CD4-positive, CD25-positive, alpha-beta regulatory T cell (primary cell): ENCODE measurements around the gene GPR160. TPM values are rescaled to one million over a fixed set of nuclear protein-coding genes. Genes with fewer than 3 reads are reported as not detected.
A peak's percentile ranks its signal among the peaks of the same experiment; 100 is the strongest.

Experiments
- ATAC-seq, 2 donors: fragments of 150-1000 bp; cut with Tn5 transposase; one replicate each; pipeline ENCODE4 v1.10.0; 2021; ENCODE audit warnings: low read depth in 2 of 2, moderate number of reproducible peaks in 2 of 2, moderate library complexity in 1 of 2
- DNase-seq, 3 donors: peaks; one replicate each; pipeline versions ENCODE4 v3.0.0 to v3.0.0-alpha.2; 2012 to 2022; ENCODE audit warnings: mixed read lengths in 1 of 3
- H3K27ac ChIP-seq: one replicate; pipeline ENCODE4 v1.7.0; 2013; ENCODE audit warnings: mild to moderate bottlenecking, low read length; ENCODE audit not compliant: insufficient read depth, poor library complexity, severe bottlenecking
- H3K27me3 ChIP-seq: one replicate; pipeline ENCODE4 v1.7.0; 2013; ENCODE audit warnings: low read length; ENCODE audit not compliant: control insufficient read depth, insufficient read depth
- H3K36me3 ChIP-seq: one replicate; pipeline ENCODE4 v1.7.0; 2013; ENCODE audit warnings: mild to moderate bottlenecking, low read length, moderate library complexity; ENCODE audit not compliant: control insufficient read depth, insufficient read depth
- H3K4me1 ChIP-seq: 2 replicates; pipeline ENCODE4 v1.7.0; 2013; ENCODE audit warnings: mild to moderate bottlenecking, low read length; ENCODE audit not compliant: insufficient read depth, control insufficient read depth, poor library complexity, severe bottlenecking
- H3K4me3 ChIP-seq: one replicate; pipeline ENCODE4 v1.7.0; 2013; ENCODE audit warnings: low read depth, mild to moderate bottlenecking, low read length, moderate library complexity
- H3K9me3 ChIP-seq, 2 experiments: 1 replicate in 1 of 2; 2 replicates in 1 of 2; pipeline ENCODE4 v1.7.0; 2013; ENCODE audit warnings: low read length in 2 of 2, mild to moderate bottlenecking in 1 of 2, moderate library complexity in 1 of 2; ENCODE audit not compliant: control insufficient read depth in 2 of 2
- H3K27ac Mint-ChIP-seq, 3 donors: one replicate each; pipeline ENCODE4 v1.8.0; 2020 to 2022; ENCODE audit warnings: mild to moderate bottlenecking in 3 of 3, mixed read lengths in 3 of 3, moderate library complexity in 2 of 3
- H3K27me3 Mint-ChIP-seq: one replicate; pipeline ENCODE4 v1.8.0; 2022; ENCODE audit warnings: mild to moderate bottlenecking, mixed read lengths
- H3K36me3 Mint-ChIP-seq: one replicate; pipeline ENCODE4 v1.8.0; 2020; ENCODE audit warnings: mixed read lengths
- H3K4me1 Mint-ChIP-seq, 4 donors: one replicate each; pipeline ENCODE4 v1.8.0; 2020 to 2022; ENCODE audit warnings: mixed read lengths in 4 of 4, mild to moderate bottlenecking in 1 of 4
- H3K4me3 Mint-ChIP-seq, 4 donors: one replicate each; pipeline ENCODE4 v1.8.0; 2020 to 2022; ENCODE audit warnings: mild to moderate bottlenecking in 4 of 4, mixed read lengths in 4 of 4, moderate library complexity in 3 of 4
- H3K9me3 Mint-ChIP-seq, 7 donors: one replicate each; pipeline ENCODE4 v1.8.0; 2020 to 2022; ENCODE audit warnings: mixed read lengths in 7 of 7, mild to moderate bottlenecking in 3 of 7, moderate library complexity in 2 of 7
- polyA plus RNA-seq, 4 donors: library from polyadenylated mRNA; unstranded; fragments of 300-500 nt; fragmentation: Illumina TruSeq; gene quantifications; one replicate each; pipeline ENCODE4 v1.2.3, GENCODE V29; 2021
- total RNA-seq: library from RNA; stranded (reverse); gene quantifications from one replicate; pipeline ENCODE4 v1.2.3, GENCODE V29; 2022

The GPR160 gene
- total and polyA plus RNA-seq, 5 donors from 2014 or later, result 0.37 to 6.2 (median 3.2) TPM

DNA sequence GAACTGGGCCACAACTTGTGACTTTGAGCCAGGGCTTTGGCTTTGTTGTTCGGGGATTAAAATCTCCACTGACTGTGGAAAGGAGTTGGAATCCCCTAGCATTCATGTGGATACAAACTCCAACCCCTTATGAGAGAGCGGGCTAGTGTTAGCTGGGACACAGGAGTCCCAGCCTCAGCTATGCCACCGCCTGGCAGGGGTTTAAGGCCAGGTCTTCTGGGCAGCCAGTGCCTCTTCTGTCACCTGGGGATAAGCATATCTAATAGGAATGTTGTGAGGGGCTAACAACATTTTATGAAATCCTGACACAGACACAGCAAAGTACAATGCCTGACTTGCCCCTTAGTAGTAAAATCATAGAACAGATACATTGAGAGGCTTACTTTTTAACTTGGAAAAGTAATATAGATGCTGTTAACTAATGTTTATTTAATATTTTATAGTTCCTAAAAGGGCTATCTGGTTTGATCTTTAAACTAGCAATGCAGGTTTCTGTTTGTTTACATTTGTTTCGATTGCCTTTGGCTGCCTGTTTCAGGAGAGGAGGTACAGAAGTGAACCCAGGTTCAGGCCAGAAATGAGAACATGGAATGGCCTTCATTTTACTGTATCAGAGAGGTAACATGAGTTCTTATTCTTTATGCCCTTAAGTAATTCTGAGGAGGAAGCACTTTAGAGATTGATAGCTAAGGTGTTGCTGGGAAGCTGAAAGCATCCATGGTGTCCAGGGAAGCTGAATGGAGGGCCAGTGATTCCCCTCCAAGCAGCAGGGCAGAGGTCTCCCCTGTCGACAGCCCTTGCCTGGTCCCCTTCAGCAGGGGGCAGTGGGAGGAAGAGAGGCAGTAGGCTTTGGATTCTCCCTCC lies 8.7 kb downstream of the GPR160 start:
- Mint-ChIP-seq H3K4me1 (peaks cover 0 to 16% (median 2%) of the 10 kb centered on the region in 4 donors), H3K9me3 (peaks cover 0 to 1% (median 0%) of the 10 kb centered on the region in 7 donors), H3K27me3 (peaks cover 11% of the 10 kb centered on the region), H3K4me3 (no peak overlapping the region), H3K27ac (peak overlapping the region in 2 of 3 donors; percentile 38 to 56), H3K36me3 (no peaks in the 10 kb centered on the region)
- H3K27ac ChIP-seq, result no peak overlapping the region
- DNase-seq (no peak), ATAC-seq (no peak)
- H3K4me1 ChIP-seq, result peaks cover 4% of the 10 kb centered on the region
- H3K36me3 ChIP-seq, result no peaks in the 10 kb centered on the region
- H3K9me3 ChIP-seq, result no peaks in the 10 kb centered on the region
- no peaks in the 10 kb centered on the region for H3K27me3 ChIP-seq
- no peak overlapping the region for H3K4me3 ChIP-seq

DNA sequence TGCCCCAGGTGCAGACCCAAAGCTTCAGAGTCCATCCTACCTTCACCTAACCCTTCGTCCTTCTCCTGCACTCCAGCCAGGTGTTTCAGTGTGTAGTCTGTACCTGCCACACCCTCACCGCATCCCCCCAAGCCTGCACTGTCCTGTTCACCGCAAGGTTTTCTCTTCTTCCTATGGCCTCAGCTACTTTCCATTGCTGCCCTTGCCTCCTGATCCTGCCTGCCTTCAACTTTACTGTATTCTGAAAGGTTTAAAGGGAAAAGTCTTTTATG lies 9.3 kb downstream of the GPR160 start:
- Histone ChIP-seq H3K9me3 (no peaks in the 10 kb centered on the region), H3K4me1 (peaks cover 4% of the 10 kb centered on the region), H3K27me3 (peaks cover under 1% of the 10 kb centered on the region), H3K36me3 (no peaks in the 10 kb centered on the region), H3K27ac (no peak overlapping the region), H3K4me3 (no peak overlapping the region)
- H3K36me3 Mint-ChIP-seq, result no peaks in the 10 kb centered on the region
- DNase-seq (no peak), ATAC-seq (no peak)
- no peak overlapping the region for H3K27ac Mint-ChIP-seq
- peaks cover 0 to 16% (median 2%) of the 10 kb centered on the region in 4 donors for H3K4me1 Mint-ChIP-seq
- H3K9me3 Mint-ChIP-seq, result peaks cover 0 to 1% (median 0%) of the 10 kb centered on the region in 7 donors
- H3K27me3 Mint-ChIP-seq, result peaks cover 11% of the 10 kb centered on the region
- H3K4me3 Mint-ChIP-seq, result no peak overlapping the region

DNA sequence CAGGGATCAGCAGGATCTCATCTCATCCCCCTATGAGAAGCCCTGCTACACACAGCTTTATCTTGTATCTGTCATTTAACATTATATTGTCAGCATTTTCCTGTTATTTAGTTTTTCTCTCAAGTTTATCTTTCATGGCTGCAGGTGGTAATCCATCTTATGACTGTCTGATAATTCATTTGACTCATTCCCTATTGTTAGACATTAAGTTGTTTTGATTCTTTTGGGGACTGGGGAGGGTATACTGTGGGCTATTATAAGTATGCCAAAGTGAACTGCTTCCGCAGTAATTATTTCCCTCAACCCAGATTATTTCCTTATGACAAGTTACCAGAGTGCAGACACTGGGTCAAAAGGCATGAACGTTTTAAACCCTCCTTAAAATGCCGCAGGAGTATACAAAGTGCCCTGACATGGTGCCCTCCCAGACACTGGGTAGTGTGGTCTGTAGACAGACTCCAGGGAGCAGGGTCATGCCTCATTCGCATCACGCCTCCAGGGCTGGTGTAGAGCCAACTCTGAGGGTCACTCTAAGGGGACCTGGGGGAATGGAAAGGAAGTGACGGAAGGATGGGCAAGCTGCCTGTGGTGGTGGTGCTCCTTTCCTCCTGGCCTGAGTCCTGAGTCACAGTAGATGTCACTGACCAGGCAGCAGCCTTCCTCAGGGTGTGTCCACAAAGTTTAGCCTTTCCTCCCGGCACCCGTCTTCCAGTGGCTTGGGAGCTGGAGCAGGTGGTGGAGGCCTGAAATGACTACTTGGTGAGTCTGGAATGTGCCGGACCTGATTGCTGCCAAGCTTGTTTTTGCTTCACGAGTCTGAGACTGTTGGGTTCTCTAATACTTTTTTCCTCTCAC lies 11.6 kb downstream of the GPR160 start:
- ATAC-seq, result no peak
- Mint-ChIP-seq H3K4me1 (peaks cover 0 to 15% (median 2%) of the 10 kb centered on the region in 4 donors), H3K27ac (no peak overlapping the region), H3K27me3 (peaks cover 25% of the 10 kb centered on the region), H3K9me3 (peaks cover 0 to 1% (median 0%) of the 10 kb centered on the region in 7 donors), H3K36me3 (no peaks in the 10 kb centered on the region), H3K4me3 (no peak overlapping the region)
- DNase-seq, result no peak
- Histone ChIP-seq H3K4me1 (peaks cover 4% of the 10 kb centered on the region), H3K4me3 (no peak overlapping the region), H3K27me3 (peaks cover 8% of the 10 kb centered on the region), H3K36me3 (no peaks in the 10 kb centered on the region), H3K9me3 (no peaks in the 10 kb centered on the region), H3K27ac (no peak overlapping the region)

DNA sequence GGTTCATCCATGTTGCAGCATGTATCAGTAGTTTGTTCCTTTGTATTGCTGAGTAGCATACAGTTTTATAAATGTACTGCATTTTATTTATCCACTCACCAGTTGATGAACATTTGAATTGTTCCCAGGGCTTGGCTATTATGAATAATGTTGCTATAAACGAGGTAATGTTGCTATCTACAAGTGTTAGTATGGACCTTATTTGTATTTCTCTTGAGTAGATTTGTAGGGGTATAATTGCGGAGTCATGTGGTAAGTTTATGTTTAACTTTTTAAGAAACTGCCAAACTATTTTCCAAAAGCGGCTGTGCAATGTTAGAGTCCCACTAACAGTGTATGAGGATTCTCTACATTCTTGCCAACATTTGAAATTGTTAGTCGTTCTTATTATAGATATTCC lies 13.0 kb downstream of the GPR160 start:
- Mint-ChIP-seq H3K9me3 (peaks cover 0 to 1% (median 0%) of the 10 kb centered on the region in 7 donors), H3K36me3 (no peaks in the 10 kb centered on the region), H3K4me1 (peaks cover 0 to 6% (median 2%) of the 10 kb centered on the region in 4 donors), H3K27me3 (peaks cover 23% of the 10 kb centered on the region), H3K27ac (no peak overlapping the region), H3K4me3 (no peak overlapping the region)
- Histone ChIP-seq H3K9me3 (no peaks in the 10 kb centered on the region), H3K4me1 (peaks cover 4% of the 10 kb centered on the region), H3K27ac (no peak overlapping the region), H3K4me3 (no peak overlapping the region), H3K36me3 (no peaks in the 10 kb centered on the region), H3K27me3 (peaks cover 8% of the 10 kb centered on the region)
- ATAC-seq (no peak), DNase-seq (no peak)

DNA sequence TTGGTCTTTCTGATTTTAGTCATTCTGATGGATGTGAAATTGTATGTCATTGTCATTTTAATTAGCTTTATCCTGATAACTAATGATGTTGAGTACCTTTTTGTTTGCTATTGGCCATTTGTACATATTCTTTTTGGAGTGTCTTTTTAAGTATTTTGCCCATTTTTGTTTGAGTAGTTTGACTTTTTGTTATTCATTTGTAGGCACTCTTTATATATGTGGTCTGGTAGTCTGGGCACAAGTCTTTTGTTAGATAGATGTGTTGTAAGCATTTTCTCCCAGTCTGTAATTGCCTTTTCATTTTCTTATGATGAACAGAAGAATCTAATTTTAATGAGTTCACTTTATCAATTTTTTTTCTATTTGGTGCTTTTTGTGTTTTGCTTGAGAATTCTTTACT lies 14.6 kb downstream of the GPR160 start:
- Mint-ChIP-seq H3K36me3 (no peaks in the 10 kb centered on the region), H3K27ac (no peak overlapping the region), H3K27me3 (peaks cover 19% of the 10 kb centered on the region), H3K9me3 (peaks cover 0 to 1% (median 0%) of the 10 kb centered on the region in 7 donors), H3K4me1 (peaks cover 0 to 4% (median 2%) of the 10 kb centered on the region in 4 donors), H3K4me3 (no peak overlapping the region)
- DNase-seq, result no peak
- ATAC-seq, result no peak
- H3K27me3 ChIP-seq, result peaks cover 8% of the 10 kb centered on the region
- H3K36me3 ChIP-seq, result no peaks in the 10 kb centered on the region
- no peaks in the 10 kb centered on the region for H3K9me3 ChIP-seq
- H3K27ac ChIP-seq, result no peak overlapping the region
- H3K4me1 ChIP-seq, result no peaks in the 10 kb centered on the region
- H3K4me3 ChIP-seq, result no peak overlapping the region

DNA sequence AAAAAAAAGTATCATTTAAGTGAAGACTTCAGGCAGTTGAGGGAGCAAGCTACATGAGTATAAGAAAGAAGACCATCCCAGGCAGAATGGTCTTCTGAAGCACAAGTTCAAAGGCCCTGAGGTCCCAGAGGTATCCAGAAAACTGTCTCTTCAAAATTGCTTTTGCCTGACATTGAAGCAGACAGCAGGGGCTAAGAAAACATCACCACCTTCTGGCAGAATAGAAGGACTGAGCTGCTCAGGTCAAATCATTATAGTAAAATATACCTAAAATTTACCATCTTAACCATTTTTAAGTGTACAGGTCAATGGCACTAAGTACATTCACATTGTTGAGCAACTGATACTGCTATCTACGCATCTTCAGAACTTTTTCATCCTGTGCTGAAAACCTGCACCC lies 16.4 kb downstream of the GPR160 start:
- no peak overlapping the region for H3K27ac ChIP-seq
- Mint-ChIP-seq H3K4me3 (no peak overlapping the region), H3K27me3 (peaks cover 18% of the 10 kb centered on the region), H3K36me3 (no peaks in the 10 kb centered on the region), H3K27ac (no peak overlapping the region), H3K4me1 (peaks cover 0 to 13% (median 5%) of the 10 kb centered on the region in 4 donors), H3K9me3 (peaks cover 0 to under 1% (median 0%) of the 10 kb centered on the region in 7 donors)
- H3K36me3 ChIP-seq, result no peaks in the 10 kb centered on the region
- no peaks in the 10 kb centered on the region for H3K4me1 ChIP-seq
- ATAC-seq, result no peak
- H3K4me3 ChIP-seq, result no peak overlapping the region
- peaks cover 8% of the 10 kb centered on the region for H3K27me3 ChIP-seq
- no peaks in the 10 kb centered on the region for H3K9me3 ChIP-seq
- DNase-seq, result peak in 2 of 3 donors; percentile 18 to 44

DNA sequence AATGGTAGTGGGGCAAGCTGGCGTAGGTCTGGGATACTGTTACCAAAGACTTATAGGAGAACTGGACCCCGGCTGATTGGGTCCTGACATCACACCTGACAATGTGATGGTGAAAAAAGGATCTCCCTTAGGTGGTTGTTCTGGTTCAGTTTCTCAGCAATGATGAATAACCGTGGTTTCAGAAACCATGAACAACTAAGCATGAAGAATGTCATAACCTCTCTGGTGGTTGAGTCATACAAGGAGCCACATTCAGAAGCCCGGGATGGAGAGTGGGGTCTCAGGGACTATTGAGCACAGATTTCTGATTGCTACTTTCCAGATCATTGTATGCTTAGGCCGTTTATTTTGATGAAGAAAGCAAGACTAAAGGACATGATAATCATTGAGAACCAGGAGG lies 17.4 kb downstream of the GPR160 start:
- Mint-ChIP-seq H3K9me3 (no peaks in the 10 kb centered on the region), H3K36me3 (no peaks in the 10 kb centered on the region), H3K27ac (no peak overlapping the region), H3K27me3 (peaks cover 14% of the 10 kb centered on the region), H3K4me1 (peaks cover 0 to 13% (median 5%) of the 10 kb centered on the region in 4 donors), H3K4me3 (no peak overlapping the region)
- DNase-seq, result peak in 1 of 3 donors; percentile 21
- no peaks in the 10 kb centered on the region for H3K9me3 ChIP-seq
- H3K4me1 ChIP-seq, result no peaks in the 10 kb centered on the region
- H3K4me3 ChIP-seq, result no peak overlapping the region
- H3K27ac ChIP-seq, result no peak overlapping the region
- no peak for ATAC-seq
- no peaks in the 10 kb centered on the region for H3K36me3 ChIP-seq
- peaks cover 8% of the 10 kb centered on the region for H3K27me3 ChIP-seq
